IPS-20b (cell line): ENCODE data around the gene AGAP1.

Experiments used
- H3K27ac ChIP-seq: one replicate; pipeline ENCODE4 v1.5.1; 2013; ENCODE audit warnings: low read length
- H3K27me3 ChIP-seq: 2 replicates; pipeline ENCODE4 v1.6.1; 2013; ENCODE audit warnings: mild to moderate bottlenecking, low read length, inconsistent platforms; ENCODE audit not compliant: insufficient read depth
- H3K36me3 ChIP-seq: 2 replicates; pipeline ENCODE4 v1.6.1; 2013; ENCODE audit warnings: low read depth, mild to moderate bottlenecking, inconsistent platforms, low read length, moderate library complexity; ENCODE audit not compliant: insufficient read depth
- H3K4me1 ChIP-seq: 2 replicates; pipeline ENCODE4 v1.6.1; 2013; ENCODE audit warnings: mild to moderate bottlenecking, control low read depth, inconsistent platforms, low read length, moderate library complexity; ENCODE audit not compliant: insufficient read depth
- H3K4me3 ChIP-seq: 2 replicates; pipeline ENCODE4 v1.5.1; 2013; ENCODE audit warnings: mild to moderate bottlenecking, low read length, inconsistent platforms
- H3K9ac ChIP-seq: 2 replicates; pipeline ENCODE4 v1.6.1; 2013; ENCODE audit warnings: low read depth, mild to moderate bottlenecking, inconsistent platforms, low read length, moderate library complexity
- H3K9me3 ChIP-seq: 2 replicates; pipeline ENCODE4 v1.6.1; 2013; ENCODE audit warnings: mild to moderate bottlenecking, low read depth, low read length, inconsistent platforms; ENCODE audit not compliant: insufficient read depth

AGAP1 gene

DNA sequence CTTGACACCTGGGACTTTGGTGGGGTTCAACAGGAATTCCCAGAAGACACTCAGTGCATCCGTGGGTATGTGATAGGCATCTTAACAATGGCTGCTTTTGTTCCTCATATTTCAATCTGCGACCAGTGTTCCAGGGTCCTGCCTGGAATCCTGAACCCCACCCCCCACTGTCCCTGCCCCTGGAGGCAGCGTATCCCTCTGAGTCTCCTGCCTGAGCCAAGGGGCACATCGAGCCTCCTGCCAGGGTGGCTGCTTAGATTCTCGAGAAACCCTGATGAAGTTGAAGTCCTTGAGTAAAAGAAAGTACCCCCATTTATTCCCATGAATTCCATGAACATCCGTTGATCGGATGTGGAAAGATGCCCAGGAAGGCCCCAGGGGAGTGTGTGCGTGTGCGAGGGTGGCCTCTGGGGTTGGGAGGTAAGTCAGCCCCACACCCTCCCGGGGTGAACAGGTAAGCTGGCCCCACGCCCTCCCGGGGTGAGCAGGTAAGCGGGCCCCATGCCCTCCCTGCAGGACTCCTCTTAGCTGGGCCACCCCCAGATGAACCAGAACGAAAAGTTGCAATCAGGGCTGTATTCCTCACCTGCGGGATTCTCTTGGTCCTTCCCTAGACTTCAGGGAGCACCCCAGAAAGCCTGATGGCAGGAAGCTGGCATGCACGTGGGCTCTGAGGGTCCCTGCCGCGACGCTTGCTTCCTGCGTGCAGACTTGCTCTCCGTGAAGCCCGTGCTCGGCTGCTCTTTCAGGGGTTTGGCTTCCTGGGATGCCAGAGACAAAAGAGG, 253.3 kb downstream of the AGAP1 start:
- H3K36me3 ChIP-seq, result peaks cover 37% of the 10 kb centered on the region

DNA sequence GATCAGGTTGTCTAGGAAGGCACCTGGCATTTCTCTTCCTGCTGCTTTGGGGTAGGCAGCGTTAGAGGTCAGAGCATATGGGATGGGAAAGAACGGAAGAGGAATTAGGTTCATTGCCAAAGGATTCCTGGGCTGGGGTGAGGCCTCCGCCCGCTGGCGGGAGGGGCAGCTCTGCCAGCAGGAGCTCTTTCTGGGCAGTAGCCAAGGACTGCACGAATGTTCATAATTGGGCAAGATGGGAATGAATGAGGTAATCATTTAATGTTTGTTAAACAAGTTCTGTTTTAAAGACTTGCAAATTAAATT, 253.9 kb downstream of the AGAP1 start:
- H3K36me3 ChIP-seq, result peaks cover 35% of the 10 kb centered on the region
- 0 out of 2 replicates have a peak overlapping the region, but pooled peaks have one; percentile 3 for H3K9ac ChIP-seq
- no peak overlapping the region for H3K27ac ChIP-seq
- no peaks in the 10 kb centered on the region for H3K9me3 ChIP-seq
- H3K27me3 ChIP-seq, result no peaks in the 10 kb centered on the region
- no peak overlapping the region for H3K4me3 ChIP-seq
- peaks cover 19% of the 10 kb centered on the region; the same call in 1 of the 2 replicates for H3K4me1 ChIP-seq

More for the DNA sequence above, 253.3 kb downstream of the AGAP1 start:
- Histone ChIP-seq H3K27ac (no peak overlapping the region), H3K4me1 (peaks cover 19% of the 10 kb centered on the region; the same call in 1 of the 2 replicates), H3K27me3 (no peaks in the 10 kb centered on the region), H3K9me3 (no peaks in the 10 kb centered on the region), H3K4me3 (no peak overlapping the region), H3K9ac (0 out of 2 replicates have a peak overlapping the region, but pooled peaks have one; percentile 3)

DNA sequence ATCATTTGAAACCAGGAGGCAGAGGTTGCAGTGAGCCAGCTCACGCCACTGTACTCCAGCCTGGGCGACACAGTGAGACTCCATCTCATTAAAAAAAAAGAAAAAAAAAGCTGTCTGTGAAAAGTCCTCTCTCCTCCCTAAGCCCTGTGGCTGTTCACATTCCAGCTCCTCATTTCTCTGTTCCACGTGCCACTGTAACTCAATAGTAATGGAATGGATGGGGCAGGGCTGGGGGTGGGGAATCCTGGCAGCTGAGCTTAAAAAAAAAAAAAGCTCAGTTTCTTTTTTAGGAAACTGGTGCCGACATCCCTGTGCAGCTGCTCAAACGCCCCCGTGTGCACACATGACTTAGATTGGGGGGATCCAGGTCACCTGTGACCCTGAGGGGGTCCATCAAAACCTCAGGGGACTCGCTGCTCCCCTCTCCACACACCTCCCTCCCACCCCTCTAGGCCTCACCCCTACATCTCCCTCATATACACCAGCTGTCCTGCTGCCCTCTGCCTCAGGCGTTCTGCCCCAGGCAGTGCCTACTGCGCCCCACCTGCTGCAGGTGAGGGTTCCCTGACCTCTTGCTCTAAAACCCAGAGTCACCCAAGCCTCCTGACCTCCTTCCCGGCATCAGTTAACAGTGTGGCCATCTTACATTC, 255.4 kb downstream of the AGAP1 start:
- Histone ChIP-seq H3K4me3 (no peak overlapping the region), H3K36me3 (peaks cover 30% of the 10 kb centered on the region), H3K9me3 (no peaks in the 10 kb centered on the region), H3K27ac (no peak overlapping the region), H3K4me1 (peaks cover 19% of the 10 kb centered on the region; the same call in 1 of the 2 replicates), H3K9ac (no peak overlapping the region), H3K27me3 (no peaks in the 10 kb centered on the region)

DNA sequence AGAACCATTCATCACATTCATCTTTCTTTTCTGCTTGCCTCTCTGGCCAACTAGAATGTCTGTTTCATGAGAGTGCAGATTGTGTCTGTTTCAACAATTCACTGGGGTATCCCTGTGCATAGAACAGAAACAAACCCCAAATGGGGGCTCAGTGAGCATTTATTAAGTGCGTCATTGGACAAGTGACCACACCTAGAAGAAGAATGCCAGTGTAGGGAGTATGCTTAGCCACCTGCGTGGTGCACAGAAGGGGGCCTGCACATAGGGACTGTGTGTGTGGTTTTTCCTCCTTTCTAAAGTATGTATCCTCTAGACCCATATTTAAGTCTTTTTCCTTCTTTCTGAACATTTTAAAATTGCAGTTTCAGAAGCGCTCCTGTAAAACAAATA, 255.9 kb downstream of the AGAP1 start:
- no peak overlapping the region for H3K27ac ChIP-seq
- no peaks in the 10 kb centered on the region for H3K9me3 ChIP-seq
- H3K27me3 ChIP-seq, result no peaks in the 10 kb centered on the region
- H3K36me3 ChIP-seq, result peaks cover 26% of the 10 kb centered on the region
- H3K4me3 ChIP-seq, result no peak overlapping the region
- H3K4me1 ChIP-seq, result peaks cover 22% of the 10 kb centered on the region; the same call in 1 of the 2 replicates
- no peak overlapping the region for H3K9ac ChIP-seq

DNA sequence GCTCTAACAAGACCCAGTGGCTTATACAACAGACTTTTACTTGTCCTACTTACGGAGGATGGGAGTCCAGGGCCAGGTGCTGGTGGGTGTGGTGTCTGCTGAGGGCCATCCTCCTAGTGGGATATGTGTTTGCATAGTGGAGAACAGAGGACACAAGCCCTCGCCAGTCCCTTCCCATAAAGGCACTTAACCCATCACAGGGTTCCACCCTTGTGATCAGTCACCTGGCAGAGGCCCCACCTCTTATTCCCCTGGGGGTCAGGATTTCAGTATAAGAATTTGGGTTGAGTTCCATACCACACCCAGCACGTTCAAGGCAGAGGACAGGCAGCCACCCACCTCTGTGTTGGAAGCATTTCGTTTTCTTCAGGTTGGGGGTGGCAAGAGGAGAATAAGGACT, 259.0 kb downstream of the AGAP1 start:
- no peaks in the 10 kb centered on the region for H3K27me3 ChIP-seq
- no peak overlapping the region for H3K27ac ChIP-seq

DNA sequence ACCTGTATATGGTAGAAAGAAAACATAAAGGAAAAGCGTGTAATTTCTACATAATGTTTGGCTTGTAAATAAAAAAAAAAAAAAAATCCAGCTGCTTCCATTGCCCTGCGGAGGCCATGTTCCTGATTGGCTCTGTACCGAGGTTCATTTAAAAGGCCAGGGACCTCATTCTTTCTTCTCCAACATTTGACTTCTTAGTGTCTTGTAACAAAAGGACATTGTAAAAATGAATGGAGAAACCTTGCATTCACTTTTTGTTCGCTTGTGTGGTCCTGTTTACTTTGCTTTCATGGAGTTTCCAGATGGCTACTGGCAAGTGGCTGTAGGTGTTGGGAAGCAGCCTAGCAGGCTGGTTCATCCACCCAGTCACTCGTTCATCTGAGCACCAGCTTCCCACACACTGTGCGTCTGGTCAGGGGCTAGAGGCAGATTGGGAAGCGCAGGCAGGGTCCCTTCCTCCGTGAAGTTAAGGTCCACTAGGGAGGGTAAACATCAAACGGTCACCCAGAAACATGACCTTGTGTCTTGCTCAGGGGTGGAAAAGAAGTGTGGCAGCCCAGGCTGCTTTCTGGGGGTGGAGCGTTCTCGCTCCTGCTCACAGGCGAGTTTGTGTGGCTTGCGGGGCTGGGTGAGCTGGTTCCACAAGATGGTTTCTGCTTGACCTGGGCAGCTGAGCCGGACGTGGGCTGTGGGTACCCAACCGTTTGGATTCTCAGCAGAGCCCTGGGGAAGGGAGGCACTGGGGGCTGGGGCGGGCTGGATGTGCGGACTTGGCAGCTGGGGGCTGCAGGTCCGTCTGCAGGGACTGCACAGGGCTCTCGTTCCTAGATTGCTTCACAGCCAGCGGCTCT, 260.7 kb downstream of the AGAP1 start:
- Histone ChIP-seq H3K36me3 (peaks cover 13% of the 10 kb centered on the region), H3K9me3 (no peaks in the 10 kb centered on the region), H3K27ac (no peak overlapping the region), H3K9ac (no peak overlapping the region), H3K4me3 (no peak overlapping the region), H3K4me1 (peaks cover 7% of the 10 kb centered on the region; the same call in 1 of the 2 replicates), H3K27me3 (no peaks in the 10 kb centered on the region)

More for the DNA sequence above, 259.0 kb downstream of the AGAP1 start:
- Histone ChIP-seq H3K4me1 (peaks cover 13% of the 10 kb centered on the region; the same call in 1 of the 2 replicates), H3K36me3 (peaks cover 13% of the 10 kb centered on the region), H3K9me3 (no peaks in the 10 kb centered on the region), H3K9ac (no peak overlapping the region), H3K4me3 (no peak overlapping the region)

DNA sequence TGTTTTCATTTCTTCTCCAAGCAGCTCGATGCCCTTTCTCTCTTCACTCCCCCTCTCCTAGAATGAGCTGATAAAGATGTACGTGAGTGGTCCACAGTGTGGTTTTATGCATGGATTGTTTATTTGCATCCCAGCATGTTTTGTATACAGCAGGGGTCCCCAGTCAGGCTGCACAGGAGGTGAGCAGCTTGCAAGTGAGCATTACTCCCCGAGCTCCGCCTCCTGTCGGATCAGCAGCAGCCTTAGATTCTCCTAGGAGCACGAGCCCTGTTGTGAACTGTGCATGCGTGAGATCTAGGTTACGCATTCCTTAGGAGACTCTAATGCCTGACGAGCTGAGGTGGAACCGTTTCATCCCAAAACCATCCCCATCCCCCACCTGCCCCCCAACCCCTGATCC, 262.6 kb downstream of the AGAP1 start:
- Histone ChIP-seq H3K36me3 (peaks cover 5% of the 10 kb centered on the region), H3K9ac (no peak overlapping the region), H3K9me3 (no peaks in the 10 kb centered on the region), H3K27ac (no peak overlapping the region), H3K4me1 (peaks cover 7% of the 10 kb centered on the region; the same call in 1 of the 2 replicates), H3K27me3 (no peaks in the 10 kb centered on the region), H3K4me3 (no peak overlapping the region)

DNA sequence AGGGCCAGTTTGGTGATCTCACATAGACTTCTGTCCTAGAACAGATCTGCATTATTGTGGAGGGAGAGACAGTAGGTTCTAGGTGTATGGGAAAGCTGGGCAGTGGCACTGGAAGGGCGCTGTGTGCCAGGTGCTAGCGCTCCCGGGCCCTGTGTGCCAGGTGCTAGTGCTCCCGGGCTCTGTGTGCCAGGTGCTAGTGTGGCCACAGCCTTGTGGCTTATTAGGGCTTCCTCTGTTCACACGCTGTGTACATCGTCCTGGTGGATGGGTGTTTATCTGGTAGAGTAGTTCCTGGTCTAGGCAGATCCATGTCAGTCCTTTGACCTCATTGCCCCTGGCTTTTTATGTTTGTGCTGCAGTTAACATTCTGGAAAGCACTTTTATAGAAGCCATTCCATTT, 263.4 kb downstream of the AGAP1 start:
- H3K27me3 ChIP-seq, result no peaks in the 10 kb centered on the region
- H3K4me1 ChIP-seq, result peaks cover 7% of the 10 kb centered on the region; the same call in 1 of the 2 replicates
- no peak overlapping the region for H3K4me3 ChIP-seq
- H3K36me3 ChIP-seq, result no peaks in the 10 kb centered on the region
- no peak overlapping the region for H3K9ac ChIP-seq
- no peak overlapping the region for H3K27ac ChIP-seq
- H3K9me3 ChIP-seq, result no peaks in the 10 kb centered on the region

DNA sequence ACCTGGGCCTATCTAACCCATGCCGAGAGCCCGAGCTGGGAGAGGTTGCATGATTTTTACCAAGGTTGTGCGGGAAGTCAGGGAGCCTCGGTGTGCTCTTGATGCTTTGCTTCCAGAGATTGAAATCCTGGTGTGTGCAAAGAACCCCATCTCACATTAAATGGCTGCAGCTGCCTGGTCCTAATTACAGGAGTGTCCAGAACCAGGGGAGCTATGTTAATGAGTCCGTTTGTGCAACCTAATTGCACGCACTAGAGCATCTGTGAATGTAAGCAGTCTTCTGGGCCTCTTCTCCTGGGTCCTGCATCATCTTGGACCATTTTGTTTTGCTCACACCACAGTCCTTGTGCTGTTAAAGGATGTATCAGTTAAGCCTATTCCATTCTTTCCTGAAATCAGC, 263.8 kb downstream of the AGAP1 start:
- Histone ChIP-seq H3K36me3 (0 out of 2 replicates have a peak, but pooled peaks cover under 1% of the 10 kb centered on the region), H3K4me3 (no peak overlapping the region), H3K9ac (no peak overlapping the region), H3K27ac (no peak overlapping the region), H3K4me1 (peaks cover 7% of the 10 kb centered on the region; the same call in 1 of the 2 replicates), H3K9me3 (no peaks in the 10 kb centered on the region), H3K27me3 (no peaks in the 10 kb centered on the region)

DNA sequence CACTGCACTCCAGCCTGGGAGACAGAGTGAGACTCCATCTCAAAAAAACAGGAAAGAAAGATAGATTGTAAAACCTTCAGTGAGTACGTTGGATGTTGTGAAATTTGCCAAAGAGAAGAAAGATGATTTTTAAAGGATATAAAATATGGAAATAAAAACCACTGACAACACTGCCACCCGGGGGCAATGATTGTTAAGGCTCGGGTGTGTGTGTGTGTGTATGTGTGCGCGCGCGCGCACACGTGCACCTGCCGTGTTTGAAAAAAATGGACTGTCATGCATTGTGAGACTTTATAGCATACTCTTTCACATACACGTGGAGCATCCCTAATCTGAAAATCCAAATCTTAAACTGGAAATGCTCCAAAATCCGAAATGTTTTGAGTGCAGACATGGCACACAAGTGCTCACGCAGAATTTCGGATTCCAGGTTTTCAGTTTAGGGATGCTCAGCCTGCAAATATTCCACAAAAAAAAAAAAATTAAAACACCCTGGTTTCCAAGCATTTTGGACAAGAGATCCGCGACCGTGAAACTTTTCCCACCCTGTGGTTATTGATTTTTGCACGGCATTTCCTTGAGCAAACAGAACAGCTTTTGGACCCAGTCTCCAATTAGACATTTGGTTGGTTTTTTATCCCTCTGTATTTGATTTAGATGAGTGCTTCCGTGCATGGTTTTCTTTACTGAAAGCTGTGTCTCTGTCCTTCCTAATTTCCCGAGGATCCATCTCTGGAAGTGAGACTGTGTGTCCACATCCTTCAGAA, 269.2 kb downstream of the AGAP1 start:
- H3K9me3 ChIP-seq, result no peaks in the 10 kb centered on the region
- H3K4me1 ChIP-seq, result no peaks in the 10 kb centered on the region
- H3K27me3 ChIP-seq, result no peaks in the 10 kb centered on the region
- no peak overlapping the region for H3K4me3 ChIP-seq
- H3K27ac ChIP-seq, result no peak overlapping the region
- H3K9ac ChIP-seq, result no peak overlapping the region
- H3K36me3 ChIP-seq, result peaks cover 8% of the 10 kb centered on the region; the same call in 1 of the 2 replicates

DNA sequence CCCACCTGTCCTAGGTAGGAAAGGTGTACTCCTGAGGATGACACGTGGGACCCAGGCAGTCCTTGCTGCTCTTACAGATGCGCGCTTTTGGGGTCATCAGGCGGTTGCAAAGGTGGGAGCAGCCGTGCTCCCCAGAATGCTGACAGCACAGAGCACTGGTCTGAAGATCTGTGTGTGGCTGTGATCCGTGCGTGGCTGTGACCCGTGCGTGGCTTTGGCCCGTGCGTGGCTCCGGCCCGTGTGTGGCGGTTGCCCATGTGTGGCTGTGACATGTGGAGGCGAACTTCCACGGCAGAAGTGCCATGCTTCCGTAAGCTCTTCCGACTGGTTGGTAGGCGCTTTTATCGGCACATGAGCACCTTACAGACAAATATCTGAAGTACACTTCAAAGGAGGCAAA, 270.0 kb downstream of the AGAP1 start:
- H3K27ac ChIP-seq, result no peak overlapping the region
- no peaks in the 10 kb centered on the region for H3K27me3 ChIP-seq
- H3K36me3 ChIP-seq, result peaks cover 8% of the 10 kb centered on the region; the same call in 1 of the 2 replicates
- H3K9ac ChIP-seq, result no peak overlapping the region
- H3K9me3 ChIP-seq, result no peaks in the 10 kb centered on the region
- H3K4me1 ChIP-seq, result no peaks in the 10 kb centered on the region
- H3K4me3 ChIP-seq, result no peak overlapping the region
